HepG2 (cell line): Measurements from ENCODE around the gene CKS1B. TPM values are rescaled to one million over a fixed set of nuclear protein-coding genes. Genes with fewer than 3 reads are reported as not detected.

Experiments used
- DNMT1 ChIP-seq: sonication (generic); formaldehyde crosslinking; IDR thresholded peaks from 2 replicates; pipeline ENCODE4 v1.5.1; 2020; ENCODE audit warnings: mild to moderate bottlenecking, missing genetic modification reagents
- EEA1 ChIP-seq: sonication (generic); formaldehyde crosslinking; IDR thresholded peaks from 2 replicates; pipeline ENCODE4 v1.5.1; 2020; ENCODE audit warnings: mild to moderate bottlenecking, missing genetic modification reagents, borderline replicate concordance
- HNF1B ChIP-seq: sonication (generic); formaldehyde crosslinking; IDR thresholded peaks from 2 replicates; pipeline ENCODE4 v1.5.1; 2020; ENCODE audit warnings: mild to moderate bottlenecking, moderate library complexity, missing genetic modification reagents
- KLF9 ChIP-seq: IDR thresholded peaks from 2 replicates; pipeline ENCODE4 v1.6.1; 2016; ENCODE audit warnings: low read depth
- MTA1 ChIP-seq: sonication (generic); formaldehyde crosslinking; IDR thresholded peaks from 2 replicates; pipeline ENCODE4 v1.4.0; 2020; ENCODE audit warnings: missing genetic modification reagents, mild to moderate bottlenecking, borderline replicate concordance
- MXD4 ChIP-seq: IDR thresholded peaks from 2 replicates; pipeline ENCODE4 v1.6.1; 2016; ENCODE audit warnings: mild to moderate bottlenecking, missing biosample characterization, missing genetic modification reagents
- RNF2 ChIP-seq: fragments of 450-650 bp; conservative IDR thresholded peaks from 2 replicates; pipeline ENCODE4 v1.6.1; 2016; ENCODE audit warnings: low read depth
- SMAD9 ChIP-seq: sonication (generic); formaldehyde crosslinking; IDR thresholded peaks from 2 replicates; pipeline ENCODE4 v1.5.1; 2020; ENCODE audit warnings: mild to moderate bottlenecking, missing genetic modification reagents
- SP1 ChIP-seq, 2 experiments: fragments of 450-650 bp in 1 of 2; sonication (generic) in 1 of 2; formaldehyde crosslinking in 1 of 2; IDR thresholded peaks; 2 replicates each; pipeline versions ENCODE4 v1.4.0 to v1.6.1; 2016 to 2020; ENCODE audit warnings: missing genetic modification reagents in 1 of 2
- TEAD2 ChIP-seq: sonication (generic); formaldehyde crosslinking; IDR thresholded peaks from 2 replicates; pipeline ENCODE4 v1.9.0; 2021; ENCODE audit warnings: missing genetic modification reagents
- THAP9 ChIP-seq: sonication (generic); formaldehyde crosslinking; IDR thresholded peaks from 2 replicates; pipeline ENCODE4; 2020; ENCODE audit warnings: missing genetic modification reagents, mild to moderate bottlenecking, borderline replicate concordance
- YEATS4 ChIP-seq: sonication (generic); formaldehyde crosslinking; IDR thresholded peaks from 2 replicates; pipeline ENCODE4 v1.4.0; 2020; ENCODE audit warnings: missing genetic modification reagents, borderline replicate concordance
- YY1 ChIP-seq: IDR thresholded peaks from 2 replicates; pipeline ENCODE4 v1.6.1; 2011; ENCODE audit warnings: low read length, low read depth, moderate library complexity, mild to moderate bottlenecking; ENCODE audit not compliant: insufficient read depth, insufficient replicate concordance
- ZEB1 ChIP-seq: IDR thresholded peaks from 2 replicates; pipeline ENCODE4 v1.6.1; 2012; ENCODE audit warnings: mild to moderate bottlenecking, low read depth, inconsistent platforms; ENCODE audit not compliant: insufficient replicate concordance
- ZNF101 ChIP-seq: sonication (generic); formaldehyde crosslinking; IDR thresholded peaks from 2 replicates; pipeline ENCODE4 v1.4.0; 2020; ENCODE audit warnings: mild to moderate bottlenecking, low read depth, missing genetic modification reagents, borderline replicate concordance
- ZNF446 ChIP-seq: sonication (generic); formaldehyde crosslinking; IDR thresholded peaks from 2 replicates; pipeline ENCODE4 v1.5.0; 2020; ENCODE audit warnings: mild to moderate bottlenecking, missing genetic modification reagents
- ZNF501 ChIP-seq: sonication (generic); formaldehyde crosslinking; IDR thresholded peaks from 2 replicates; pipeline ENCODE4 v1.5.1; 2020; ENCODE audit warnings: mild to moderate bottlenecking, moderate library complexity, missing genetic modification reagents
- ZNF674 ChIP-seq: sonication (generic); formaldehyde crosslinking; IDR thresholded peaks from 2 replicates; pipeline ENCODE4 v1.5.0; 2020; ENCODE audit warnings: low read depth, mild to moderate bottlenecking, missing genetic modification reagents
- polyA plus RNA-seq, 8 experiments: library from polyadenylated mRNA; depleted of rRNA in 3 of 8; stranded (reverse) in 7 of 8; unstranded in 1 of 8; fragments of >200 nt; fragmentation: Illumina TruSeq in 4 of 8; extraction: Trizol in 4 of 8; gene quantifications; 2 replicates each; pipeline versions ENCODE4 v1.2.1 to v1.2.3, GENCODE V29; 2011 to 2016; ENCODE audit warnings: low read depth in 4 of 8, missing spikeins in 1 of 8, mixed read lengths in 1 of 8; ENCODE audit not compliant: insufficient read depth in 1 of 8
- total RNA-seq, 5 experiments: library from RNA; depleted of rRNA; stranded (reverse); fragments of >200 nt; fragmentation: Illumina TruSeq; extraction: Trizol; gene quantifications; 2 replicates each; pipeline ENCODE4 v1.2.3, GENCODE V29; 2016; ENCODE audit warnings: low read depth in 1 of 5
- TF ChIP-seq, protein P1 (sequence below): sonication (generic); formaldehyde crosslinking; conservative IDR thresholded peaks from 2 replicates; pipeline ENCODE4 v1.8.0; 2022; ENCODE audit warnings: missing genetic modification reagents
- TF ChIP-seq, protein P2 (sequence below): sonication (generic); formaldehyde crosslinking; conservative IDR thresholded peaks from 2 replicates; pipeline ENCODE4 v1.4.0; 2020; ENCODE audit warnings: missing genetic modification reagents

The CKS1B gene
- total and polyA plus RNA-seq, 2 of the 13 experiments (the other 11 are each of a cell fraction or from before 2014, with no cell fraction given) = 217 to 222 TPM

GRCh38 chr1:155017041-155017945 lies 42.8 kb downstream of the CKS1B start (continued):
- TF ChIP-seq, protein P1, sequence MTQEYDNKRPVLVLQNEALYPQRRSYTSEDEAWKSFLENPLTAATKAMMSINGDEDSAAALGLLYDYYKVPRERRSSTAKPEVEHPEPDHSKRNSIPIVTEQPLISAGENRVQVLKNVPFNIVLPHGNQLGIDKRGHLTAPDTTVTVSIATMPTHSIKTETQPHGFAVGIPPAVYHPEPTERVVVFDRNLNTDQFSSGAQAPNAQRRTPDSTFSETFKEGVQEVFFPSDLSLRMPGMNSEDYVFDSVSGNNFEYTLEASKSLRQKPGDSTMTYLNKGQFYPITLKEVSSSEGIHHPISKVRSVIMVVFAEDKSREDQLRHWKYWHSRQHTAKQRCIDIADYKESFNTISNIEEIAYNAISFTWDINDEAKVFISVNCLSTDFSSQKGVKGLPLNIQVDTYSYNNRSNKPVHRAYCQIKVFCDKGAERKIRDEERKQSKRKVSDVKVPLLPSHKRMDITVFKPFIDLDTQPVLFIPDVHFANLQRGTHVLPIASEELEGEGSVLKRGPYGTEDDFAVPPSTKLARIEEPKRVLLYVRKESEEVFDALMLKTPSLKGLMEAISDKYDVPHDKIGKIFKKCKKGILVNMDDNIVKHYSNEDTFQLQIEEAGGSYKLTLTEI (CRISPR knock-in tag) = no peak
- peak; percentile 81 for TF ChIP-seq YY1
- peak; percentile 85 for TF ChIP-seq ZEB1
- TF ChIP-seq ZNF674 (CRISPR knock-in tag) = no peak
- peak; percentile 73; the same call in 1 of the 2 replicates for TF ChIP-seq MXD4 (CRISPR knock-in tag)
- TF ChIP-seq, protein P2, sequence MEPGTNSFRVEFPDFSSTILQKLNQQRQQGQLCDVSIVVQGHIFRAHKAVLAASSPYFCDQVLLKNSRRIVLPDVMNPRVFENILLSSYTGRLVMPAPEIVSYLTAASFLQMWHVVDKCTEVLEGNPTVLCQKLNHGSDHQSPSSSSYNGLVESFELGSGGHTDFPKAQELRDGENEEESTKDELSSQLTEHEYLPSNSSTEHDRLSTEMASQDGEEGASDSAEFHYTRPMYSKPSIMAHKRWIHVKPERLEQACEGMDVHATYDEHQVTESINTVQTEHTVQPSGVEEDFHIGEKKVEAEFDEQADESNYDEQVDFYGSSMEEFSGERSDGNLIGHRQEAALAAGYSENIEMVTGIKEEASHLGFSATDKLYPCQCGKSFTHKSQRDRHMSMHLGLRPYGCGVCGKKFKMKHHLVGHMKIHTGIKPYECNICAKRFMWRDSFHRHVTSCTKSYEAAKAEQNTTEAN (CRISPR knock-in tag) = no peak
- no peak for TF ChIP-seq SMAD9 (CRISPR knock-in tag)
- TF ChIP-seq ZNF501 (CRISPR knock-in tag) = peak; percentile 80
- TF ChIP-seq THAP9 = peak; percentile 69; the same call in 1 of the 2 replicates
- no peak for TF ChIP-seq TEAD2 (CRISPR knock-in tag)
- TF ChIP-seq MTA1 = peak; percentile 96; the same call in 1 of the 2 replicates
- peak; percentile 37; the same call in 1 of the 2 replicates for TF ChIP-seq RNF2
- TF ChIP-seq SP1 (IDR thresholded peaks at IDR 0.05) = no peak
- TF ChIP-seq SP1 (CRISPR knock-in tag; IDR thresholded peaks at IDR 0.05) = peak; percentile 65
- peak; percentile 33; the same call in 1 of the 2 replicates for TF ChIP-seq ZNF446
- TF ChIP-seq ZNF101 (CRISPR knock-in tag) = no peak
- peak; percentile 84; the same call in 1 of the 2 replicates for TF ChIP-seq YEATS4 (CRISPR knock-in tag)
- TF ChIP-seq HNF1B (CRISPR knock-in tag) = 0 out of 2 replicates have a peak, but pooled peaks have one; percentile 87
- TF ChIP-seq DNMT1 (CRISPR knock-in tag) = peak; percentile 85; the same call in 1 of the 2 replicates
- no peak for TF ChIP-seq EEA1 (CRISPR knock-in tag)
- peak; percentile 91; the same call in 1 of the 2 replicates for TF ChIP-seq KLF9 (CRISPR knock-in tag)
